ENCODE data around the gene CAMTA1.

Gene CAMTA1

GRCh38 chr1:7010534-7011200, 225.4 kb downstream of the CAMTA1 start:
- DNase-seq, result no peak

GRCh38 chr1:7011826-7012225, 226.6 kb downstream of the CAMTA1 start:
- no peak for DNase-seq

GRCh38 chr1:7012461-7012924, 227.2 kb downstream of the CAMTA1 start:
- no peak for DNase-seq

- DNase-seq, result no peak
Measured at GRCh38 chr1:7013833-7014639, 228.8 kb downstream of the CAMTA1 start.

GRCh38 chr1:7014640-7014930, 229.3 kb downstream of the CAMTA1 start:
- no peak for DNase-seq

GRCh38 chr1:7015022-7015421, 229.8 kb downstream of the CAMTA1 start:
- no peak for DNase-seq

GRCh38 chr1:7018351-7018750, 233.1 kb downstream of the CAMTA1 start:
- no peak for DNase-seq

GRCh38 chr1:7018826-7019225, 233.6 kb downstream of the CAMTA1 start:
- no peak for DNase-seq

GRCh38 chr1:7019510-7019909, 234.3 kb downstream of the CAMTA1 start:
- no peak for DNase-seq

- no peak for DNase-seq
Measured at GRCh38 chr1:7022058-7022457, 236.8 kb downstream of the CAMTA1 start.

- no peak for DNase-seq
Measured at GRCh38 chr1:7025013-7025412, 239.8 kb downstream of the CAMTA1 start.

GRCh38 chr1:7026169-7026568, 240.9 kb downstream of the CAMTA1 start:
- DNase-seq, result no peak

- DNase-seq, result no peak
Measured at GRCh38 chr1:7032992-7033391, 247.7 kb downstream of the CAMTA1 start.

GRCh38 chr1:7036386-7036785, 251.1 kb downstream of the CAMTA1 start:
- no peak for DNase-seq

GRCh38 chr1:7039590-7040220, 254.5 kb downstream of the CAMTA1 start:
- no peak for DNase-seq

- DNase-seq, result no peak
Measured at GRCh38 chr1:7040969-7041695, 255.9 kb downstream of the CAMTA1 start.

GRCh38 chr1:7042322-7043190, 257.3 kb downstream of the CAMTA1 start:
- no peak for DNase-seq

GRCh38 chr1:7043191-7043549, 257.9 kb downstream of the CAMTA1 start:
- no peak for DNase-seq

- no peak for DNase-seq
Measured at GRCh38 chr1:7043719-7044535, 258.7 kb downstream of the CAMTA1 start.

- DNase-seq, result no peak
Measured at GRCh38 chr1:7045897-7046296, 260.6 kb downstream of the CAMTA1 start.

- DNase-seq, result no peak
Measured at GRCh38 chr1:7046314-7046713, 261.1 kb downstream of the CAMTA1 start.

- DNase-seq, result no peak
Measured at GRCh38 chr1:7046891-7047290, 261.6 kb downstream of the CAMTA1 start.
